Natural killer cell treated with Interleukin-12 subunit alpha and Interleukin-12 subunit beta and Interleukin-15 and Interleukin-18, amount 100 ng/mL, for 72 hours (primary cell): ENCODE data around the gene TBC1D23. TPM values are rescaled to one million over a fixed set of nuclear protein-coding genes. Genes with fewer than 3 reads are reported as not detected.
"Not testable (repeated sequence)": the region's sequence is repeated elsewhere in the genome, so short reads cannot be mapped to it uniquely, and the experiment has no call there.

ENCODE experiments used
- ATAC-seq, 2 donors: fragments of 150-1000 bp; cut with Tn5 transposase in 1 of 2; sonication (Bioruptor Pico), chemical (Tn5 transposase) in 1 of 2; 2 replicates each; pipeline ENCODE4 v1.10.0; 2021
- DNase-seq: peaks from one replicate; pipeline ENCODE4 v3.0.0; 2022; ENCODE audit warnings: low spot score
- H3K27ac Mint-ChIP-seq, 2 donors: 1 replicate in 1 of 2; 2 replicates in 1 of 2; pipeline ENCODE4 v1.8.0; 2022; ENCODE audit warnings: mixed read lengths in 2 of 2, mild to moderate bottlenecking in 1 of 2, moderate library complexity in 1 of 2
- H3K27me3 Mint-ChIP-seq, 2 donors: 1 replicate in 1 of 2; 2 replicates in 1 of 2; pipeline ENCODE4 v1.8.0; 2022; ENCODE audit warnings: mixed read lengths in 2 of 2
- H3K36me3 Mint-ChIP-seq: one replicate; pipeline ENCODE4 v1.8.0; 2022; ENCODE audit warnings: mixed read lengths
- H3K4me1 Mint-ChIP-seq, 2 donors: 1 replicate in 1 of 2; 2 replicates in 1 of 2; pipeline ENCODE4 v1.8.0; 2022; ENCODE audit warnings: low read depth in 2 of 2, mixed read lengths in 2 of 2, mild to moderate bottlenecking in 1 of 2
- H3K4me3 Mint-ChIP-seq: one replicate; pipeline ENCODE4 v1.8.0; 2022; ENCODE audit warnings: mixed read lengths
- H3K9me3 Mint-ChIP-seq: 2 replicates; pipeline ENCODE4 v1.8.0; 2022; ENCODE audit warnings: mixed read lengths
- total RNA-seq, 2 donors: library from RNA; stranded (reverse); gene quantifications; one replicate each; pipeline ENCODE4 v1.2.3, GENCODE V29; 2022

The TBC1D23 gene
- total RNA-seq, 2 donors from 2014 or later, result 21.5 to 31.4 TPM

- ATAC-seq (no peak), DNase-seq (no peak)
- H3K9me3 Mint-ChIP-seq, result no peaks in the 10 kb centered on the region
- no peak overlapping the region for H3K27ac Mint-ChIP-seq
- H3K4me3 Mint-ChIP-seq, result no peak overlapping the region
- peaks cover 10% of the 10 kb centered on the region for H3K36me3 Mint-ChIP-seq
- peaks cover 11 to 17% of the 10 kb centered on the region in 2 donors for H3K4me1 Mint-ChIP-seq
- no peaks in the 10 kb centered on the region for H3K27me3 Mint-ChIP-seq
Observed at GRCh38 chr3:100331660-100332059, 70.9 kb downstream of the TBC1D23 start.

GRCh38 chr3:100333051-100333450 is 72.3 kb downstream of the TBC1D23 start:
- no peak overlapping the region for H3K4me3 Mint-ChIP-seq
- ATAC-seq (no peak), DNase-seq (no peak)
- H3K27ac Mint-ChIP-seq, result no peak overlapping the region
- H3K27me3 Mint-ChIP-seq, result no peaks in the 10 kb centered on the region
- no peaks in the 10 kb centered on the region for H3K36me3 Mint-ChIP-seq
- H3K4me1 Mint-ChIP-seq, result peaks cover 11 to 17% of the 10 kb centered on the region in 2 donors
- no peaks in the 10 kb centered on the region for H3K9me3 Mint-ChIP-seq

GRCh38 chr3:100333970-100334487 is 73.2 kb downstream of the TBC1D23 start:
- ATAC-seq (peak in 1 of 2 donors; percentile 3), DNase-seq (no peak)
- Mint-ChIP-seq H3K9me3 (no peaks in the 10 kb centered on the region), H3K4me3 (peak overlapping the region; percentile 75), H3K36me3 (no peaks in the 10 kb centered on the region), H3K27me3 (no peaks in the 10 kb centered on the region), H3K4me1 (peaks cover 13 to 17% of the 10 kb centered on the region in 2 donors), H3K27ac (peak overlapping the region in 1 of 2 donors; percentile 35)

- H3K4me1 Mint-ChIP-seq, result peaks cover 15 to 17% of the 10 kb centered on the region in 2 donors
- H3K36me3 Mint-ChIP-seq, result no peaks in the 10 kb centered on the region
- peak; percentile 97 to 98 for ATAC-seq
- peak within 1 kb of the TSS; percentile 93 for H3K4me3 Mint-ChIP-seq
- H3K27ac Mint-ChIP-seq, result peak within 1 kb of the TSS; percentile 80 to 96
- H3K9me3 Mint-ChIP-seq, result no peaks in the 10 kb centered on the region
- H3K27me3 Mint-ChIP-seq, result no peaks in the 10 kb centered on the region
- peak; percentile 82 for DNase-seq
Observed at GRCh38 chr3:100334488-100335351, 73.9 kb downstream of the TBC1D23 start, which contains the start of gene NIT2. TSS of gene NIT2 (plus strand) at chr3:100334757. CDS start at chr3:100334792, 35 bp downstream.

GRCh38 chr3:100335434-100335833 is 74.6 kb downstream of the TBC1D23 start:
- H3K27me3 Mint-ChIP-seq, result no peaks in the 10 kb centered on the region
- peaks cover 15 to 17% of the 10 kb centered on the region in 2 donors for H3K4me1 Mint-ChIP-seq
- H3K9me3 Mint-ChIP-seq, result no peaks in the 10 kb centered on the region
- ATAC-seq, result peak in 1 of 2 donors; percentile 58
- no peak for DNase-seq
- no peaks in the 10 kb centered on the region for H3K36me3 Mint-ChIP-seq
- H3K27ac Mint-ChIP-seq, result peak overlapping the region; percentile 80 to 96
- H3K4me3 Mint-ChIP-seq, result peak overlapping the region; percentile 93

- not testable (repeated sequence) for H3K27me3 Mint-ChIP-seq, H3K9me3 Mint-ChIP-seq, ATAC-seq, DNase-seq, H3K36me3 Mint-ChIP-seq
- peak overlapping the region; percentile 93 for H3K4me3 Mint-ChIP-seq
- H3K4me1 Mint-ChIP-seq, result peaks cover 15 to 17% of the 10 kb centered on the region in 2 donors
- H3K27ac Mint-ChIP-seq, result peak overlapping the region; percentile 80 to 96
Observed at GRCh38 chr3:100336229-100336628, 75.4 kb downstream of the TBC1D23 start.

GRCh38 chr3:100338911-100339310 is 78.1 kb downstream of the TBC1D23 start:
- Mint-ChIP-seq H3K9me3 (no peaks in the 10 kb centered on the region), H3K27ac (no peak overlapping the region), H3K4me1 (peaks cover 15 to 16% of the 10 kb centered on the region in 2 donors), H3K4me3 (no peak overlapping the region), H3K36me3 (peaks cover 27% of the 10 kb centered on the region), H3K27me3 (no peaks in the 10 kb centered on the region)
- DNase-seq (no peak), ATAC-seq (no peak)

GRCh38 chr3:100339786-100340185 is 79.0 kb downstream of the TBC1D23 start:
- DNase-seq (no peak), ATAC-seq (no peak)
- no peaks in the 10 kb centered on the region for H3K27me3 Mint-ChIP-seq
- H3K9me3 Mint-ChIP-seq, result no peaks in the 10 kb centered on the region
- H3K4me1 Mint-ChIP-seq, result peaks cover 11 to 15% of the 10 kb centered on the region in 2 donors
- H3K27ac Mint-ChIP-seq, result no peak overlapping the region
- peaks cover 36% of the 10 kb centered on the region for H3K36me3 Mint-ChIP-seq
- H3K4me3 Mint-ChIP-seq, result no peak overlapping the region

- ATAC-seq (no peak), DNase-seq (no peak)
- Mint-ChIP-seq H3K27ac (no peak overlapping the region), H3K4me1 (peaks cover 5 to 9% of the 10 kb centered on the region in 2 donors), H3K36me3 (peaks cover 36% of the 10 kb centered on the region), H3K9me3 (no peaks in the 10 kb centered on the region), H3K4me3 (no peak overlapping the region), H3K27me3 (no peaks in the 10 kb centered on the region)
Observed at GRCh38 chr3:100340527-100340926, 79.7 kb downstream of the TBC1D23 start.

GRCh38 chr3:100348727-100349126 is 87.9 kb downstream of the TBC1D23 start:
- H3K4me3 Mint-ChIP-seq, result no peak overlapping the region
- H3K9me3 Mint-ChIP-seq, result no peaks in the 10 kb centered on the region
- DNase-seq (no peak), ATAC-seq (no peak)
- H3K27me3 Mint-ChIP-seq, result no peaks in the 10 kb centered on the region
- H3K36me3 Mint-ChIP-seq, result peaks cover 41% of the 10 kb centered on the region
- H3K4me1 Mint-ChIP-seq, result peaks cover 0 to 2% of the 10 kb centered on the region in 2 donors
- no peak overlapping the region for H3K27ac Mint-ChIP-seq

- not testable (repeated sequence) for H3K4me1 Mint-ChIP-seq, ATAC-seq, H3K27ac Mint-ChIP-seq, H3K4me3 Mint-ChIP-seq, H3K27me3 Mint-ChIP-seq, H3K9me3 Mint-ChIP-seq, DNase-seq
- peaks cover 24% of the 10 kb centered on the region for H3K36me3 Mint-ChIP-seq
Observed at GRCh38 chr3:100351770-100352169, 91.0 kb downstream of the TBC1D23 start.

GRCh38 chr3:100352296-100353231 is 91.8 kb downstream of the TBC1D23 start:
- Mint-ChIP-seq H3K27ac (no peak overlapping the region), H3K9me3 (no peaks in the 10 kb centered on the region), H3K36me3 (peaks cover 24% of the 10 kb centered on the region), H3K27me3 (no peaks in the 10 kb centered on the region), H3K4me3 (no peak overlapping the region), H3K4me1 (peaks cover 0 to 2% of the 10 kb centered on the region in 2 donors)
- ATAC-seq, result no peak
- DNase-seq, result no peak

GRCh38 chr3:100354850-100355249 is 94.1 kb downstream of the TBC1D23 start:
- no peak overlapping the region for H3K27ac Mint-ChIP-seq
- ATAC-seq (no peak), DNase-seq (no peak)

More at GRCh38 chr3:100354850-100355249, 94.1 kb downstream of the TBC1D23 start:
- H3K4me3 Mint-ChIP-seq, result no peak overlapping the region
- no peaks in the 10 kb centered on the region for H3K9me3 Mint-ChIP-seq
- peaks cover 16% of the 10 kb centered on the region for H3K36me3 Mint-ChIP-seq
- no peaks in the 10 kb centered on the region for H3K27me3 Mint-ChIP-seq
- H3K4me1 Mint-ChIP-seq, result peaks cover 0 to 2% of the 10 kb centered on the region in 2 donors
